ENCODE data around the gene TTC3.

The TTC3 gene

DNA sequence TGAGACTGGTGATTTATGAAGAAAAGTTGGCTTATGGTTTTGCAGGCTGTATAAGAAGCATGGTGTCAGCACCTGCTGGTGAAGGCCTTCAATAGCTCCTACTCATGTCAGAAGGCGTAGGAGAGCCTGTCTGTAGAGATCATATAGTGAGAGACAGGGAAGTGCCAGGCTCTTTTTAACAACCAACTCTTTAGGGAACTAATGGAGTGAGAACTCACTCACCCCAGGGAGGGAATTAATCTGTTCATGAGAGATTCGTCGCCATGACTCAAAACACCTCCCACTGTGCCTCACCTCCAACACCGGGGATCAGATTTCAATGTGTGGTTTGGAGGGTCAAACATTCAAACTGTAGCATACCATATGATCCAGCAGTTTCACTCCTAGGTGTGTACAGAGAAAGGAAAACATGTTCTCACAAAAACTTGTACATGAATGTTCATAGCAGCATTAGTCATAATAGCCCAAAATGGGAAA is 72.6 kb downstream of the TTC3 start:
- DNase-seq (ENCODE audit: low spot score): no peak
- TF ChIP-seq CTCF (IDR thresholded peaks at IDR 0.05; ENCODE audit: extremely low read depth, missing control alignments): no peak

DNA sequence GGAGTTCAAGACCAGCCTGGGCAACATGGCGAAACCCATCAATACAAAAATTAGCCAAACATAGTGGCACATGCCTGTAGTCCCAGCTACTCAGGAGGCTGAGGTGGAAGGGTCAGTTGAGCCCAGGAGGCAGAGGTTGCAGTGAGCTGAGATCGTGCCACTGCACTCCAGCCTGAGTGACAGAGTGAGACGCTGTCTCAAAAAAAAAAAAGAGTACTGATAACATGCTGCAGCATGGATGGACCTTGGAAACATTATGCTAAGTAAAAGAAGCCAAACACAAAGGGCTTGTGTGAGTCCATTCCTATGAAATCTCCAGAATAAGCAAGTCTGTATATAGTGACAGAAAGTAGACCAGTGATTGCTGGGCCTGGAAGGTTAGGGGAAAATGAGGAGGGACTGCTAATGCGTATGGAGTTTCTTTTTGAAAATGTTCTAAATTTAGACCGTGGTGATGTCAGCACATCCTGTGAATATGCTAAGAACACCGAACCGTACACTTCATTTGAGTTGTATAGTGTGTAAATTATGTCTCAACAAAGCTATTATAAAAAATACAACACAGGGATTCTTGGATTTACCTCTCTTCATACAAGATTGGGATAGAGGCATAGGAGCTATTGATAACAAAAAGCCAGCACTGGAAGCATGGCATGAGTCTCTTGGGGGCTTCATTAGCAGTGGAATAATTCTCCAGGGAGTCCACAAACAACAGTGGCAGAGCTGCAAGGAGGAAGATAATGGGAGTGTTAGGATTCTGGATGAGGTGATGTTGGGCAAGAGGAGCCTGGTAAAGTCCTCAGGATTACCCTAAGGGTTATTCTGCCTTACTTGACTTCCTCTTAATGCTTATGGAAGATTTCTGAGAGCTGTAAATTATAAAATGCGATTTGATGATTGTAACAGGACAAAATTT is 73.5 kb downstream of the TTC3 start:
- DNase-seq (ENCODE audit: low spot score): peak; percentile 8
- no peak for TF ChIP-seq CTCF (IDR thresholded peaks at IDR 0.05; ENCODE audit: extremely low read depth, missing control alignments)

- no peak for DNase-seq (ENCODE audit: low spot score)
Observed at GRCh38 chr21:37149411-37149810, 76.4 kb downstream of the TTC3 start.

GRCh38 chr21:37153196-37153934 is 80.3 kb downstream of the TTC3 start:
- no peak for DNase-seq (ENCODE audit: low spot score)
- TF ChIP-seq CTCF (IDR thresholded peaks at IDR 0.05; ENCODE audit: extremely low read depth, missing control alignments): no peak

More at GRCh38 chr21:37149411-37149810, 76.4 kb downstream of the TTC3 start:
- TF ChIP-seq CTCF (IDR thresholded peaks at IDR 0.05; ENCODE audit: extremely low read depth, missing control alignments): no peak

DNA sequence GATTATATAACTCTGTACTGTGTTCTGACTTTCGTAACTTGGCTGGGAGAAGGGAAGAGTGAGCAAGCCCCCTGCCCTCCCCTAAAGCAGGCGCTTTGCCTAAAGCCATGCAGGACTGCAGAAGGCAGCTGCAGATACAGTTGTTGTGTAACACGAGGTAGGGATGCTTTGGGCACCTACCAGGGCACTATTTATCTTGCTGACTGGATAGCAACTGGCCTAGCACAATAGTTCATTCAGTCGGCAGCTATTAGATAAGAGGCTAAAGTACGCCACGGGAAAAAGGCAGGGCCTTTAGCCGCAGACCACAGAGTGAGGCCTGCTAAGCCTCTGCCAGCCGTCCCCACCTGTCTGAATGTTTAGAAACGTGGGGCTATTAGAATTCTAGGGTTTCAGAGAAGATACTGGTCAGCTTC is 80.9 kb downstream of the TTC3 start:
- TF ChIP-seq CTCF (IDR thresholded peaks at IDR 0.05; ENCODE audit: extremely low read depth, missing control alignments): no peak
- DNase-seq (ENCODE audit: low spot score): no peak

DNA sequence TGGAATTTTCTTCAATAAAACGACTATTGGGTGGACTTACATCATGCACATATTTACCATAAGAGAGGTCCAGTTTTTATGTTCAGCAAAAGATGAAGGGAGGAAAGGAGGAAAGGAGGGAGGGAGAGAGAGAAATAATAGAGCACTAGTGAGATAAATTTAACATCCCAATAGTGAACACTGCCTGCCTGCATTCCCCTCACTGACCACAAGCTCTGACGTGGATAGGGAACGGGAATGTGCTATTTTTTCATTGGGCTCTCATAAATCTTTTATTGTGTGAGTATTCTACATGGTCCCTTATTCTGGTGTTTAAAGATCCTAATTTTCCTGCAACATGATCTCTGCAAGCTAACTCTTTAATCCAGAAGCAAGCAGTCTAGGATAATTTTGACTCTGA is 82.1 kb downstream of the TTC3 start:
- no peak for TF ChIP-seq CTCF (IDR thresholded peaks at IDR 0.05; ENCODE audit: extremely low read depth, missing control alignments)
- DNase-seq (ENCODE audit: low spot score): no peak

- no peak for DNase-seq (ENCODE audit: low spot score)
- TF ChIP-seq CTCF (IDR thresholded peaks at IDR 0.05; ENCODE audit: extremely low read depth, missing control alignments): no peak
Observed at GRCh38 chr21:37157938-37158337, 84.9 kb downstream of the TTC3 start.

Measured in GM20000 (cell line).